Smooth muscle cell (in vitro differentiated cells): ENCODE data around the gene PIEZO1. TPM values are rescaled to one million over a fixed set of nuclear protein-coding genes. Genes with fewer than 3 reads are reported as not detected.

Experiments
- DNase-seq: peaks from one replicate; lab custom pipeline; 2025; ENCODE audit not compliant: unreplicated experiment; lab: John Stamatoyannopoulos, UW
- H2AFZ ChIP-seq: fragments of 200-600 bp; sonication (generic); 2 replicates; pipeline ENCODE4 v1.6.0; 2016; ENCODE audit warnings: antibody characterized with exemption, low read depth, mild to moderate bottlenecking
- H3F3A ChIP-seq: fragments of 200-600 bp; sonication (generic); 2 replicates; pipeline ENCODE4 v1.6.0; 2017; ENCODE audit warnings: antibody characterized with exemption, low read depth
- H3K27ac ChIP-seq: fragments of 200-600 bp; sonication (generic); 2 replicates; pipeline ENCODE4 v1.5.1; 2016; ENCODE audit warnings: low read depth, mild to moderate bottlenecking
- H3K27me3 ChIP-seq: fragments of 200-600 bp; sonication (generic); 2 replicates; pipeline ENCODE4 v1.6.1; 2016; ENCODE audit warnings: low read depth, mild to moderate bottlenecking
- H3K36me3 ChIP-seq: fragments of 200-600 bp; sonication (generic); 2 replicates; pipeline ENCODE4 v1.5.1; 2016; ENCODE audit warnings: low read depth
- H3K4me1 ChIP-seq: fragments of 200-600 bp; sonication (generic); 2 replicates; pipeline ENCODE4 v1.5.1; 2016; ENCODE audit warnings: low read depth
- H3K4me2 ChIP-seq: fragments of 200-600 bp; sonication (generic); 2 replicates; pipeline ENCODE4 v1.6.0; 2016; ENCODE audit warnings: mild to moderate bottlenecking
- H3K4me3 ChIP-seq: fragments of 200-600 bp; sonication (generic); 2 replicates; pipeline ENCODE4 v1.5.1; 2016; ENCODE audit warnings: mild to moderate bottlenecking
- H3K79me2 ChIP-seq: fragments of 200-600 bp; sonication (generic); 2 replicates; pipeline ENCODE4 v1.6.0; 2016; ENCODE audit warnings: low read depth, mild to moderate bottlenecking
- H3K9ac ChIP-seq: fragments of 200-600 bp; sonication (generic); 2 replicates; pipeline ENCODE4 v1.6.0; 2016; ENCODE audit warnings: low read depth
- H3K9me3 ChIP-seq: fragments of 200-600 bp; sonication (generic); replicated peaks from 2 replicates; pipeline ENCODE4 v1.5.1; 2016; ENCODE audit warnings: low read depth
- H4K20me1 ChIP-seq: fragments of 200-600 bp; sonication (generic); 2 replicates; pipeline ENCODE4 v1.6.0; 2016; ENCODE audit warnings: low read depth
- WGBS: methylation state at CpG from one replicate; pipeline ENCODE4 v1.1.7; 2016; ENCODE audit warnings: low lambda C conversion rate; 5-methylcytosine and 5-hydroxymethylcytosine counted together
- polyA plus RNA-seq: library from polyadenylated mRNA; unstranded; fragments of >200 nt; fragmentation: Nextera tagmentation; extraction: Ambion mirVana; gene quantifications from 2 replicates; pipeline ENCODE4 v1.2.1, GENCODE V29; 2016
- total RNA-seq: library from RNA; depleted of rRNA; stranded (reverse); fragments of >200 nt; gene quantifications from 2 replicates; pipeline ENCODE4 v1.2.3, GENCODE V29; 2014
- TF ChIP-seq, protein P1 (sequence below): fragments of 200-600 bp; sonication (generic); IDR thresholded peaks from 2 replicates; pipeline ENCODE4 v1.5.1; 2017; ENCODE audit warnings: borderline replicate concordance, mild to moderate bottlenecking, antibody characterized with exemption; ENCODE audit not compliant: insufficient read depth, poor library complexity, severe bottlenecking

The PIEZO1 gene
- total and polyA plus RNA-seq, 2 experiments from 2014 or later: 62.1 to 70.9 TPM

- Histone ChIP-seq H3K27ac (no peak overlapping the region), H3K36me3 (no peaks in the 10 kb centered on the region), H3K79me2 (no peaks in the 10 kb centered on the region), H3F3A (no peaks in the 10 kb centered on the region), H4K20me1 (peaks cover 29% of the 10 kb centered on the region), H3K4me2 (no peak overlapping the region), H3K9me3 (no peaks in the 10 kb centered on the region), H3K27me3 (no peaks in the 10 kb centered on the region), H3K9ac (no peak overlapping the region), H2AFZ (no peak overlapping the region), H3K4me1 (no peaks in the 10 kb centered on the region), H3K4me3 (no peak overlapping the region)
- no peak for DNase-seq
- TF ChIP-seq, protein P1, sequence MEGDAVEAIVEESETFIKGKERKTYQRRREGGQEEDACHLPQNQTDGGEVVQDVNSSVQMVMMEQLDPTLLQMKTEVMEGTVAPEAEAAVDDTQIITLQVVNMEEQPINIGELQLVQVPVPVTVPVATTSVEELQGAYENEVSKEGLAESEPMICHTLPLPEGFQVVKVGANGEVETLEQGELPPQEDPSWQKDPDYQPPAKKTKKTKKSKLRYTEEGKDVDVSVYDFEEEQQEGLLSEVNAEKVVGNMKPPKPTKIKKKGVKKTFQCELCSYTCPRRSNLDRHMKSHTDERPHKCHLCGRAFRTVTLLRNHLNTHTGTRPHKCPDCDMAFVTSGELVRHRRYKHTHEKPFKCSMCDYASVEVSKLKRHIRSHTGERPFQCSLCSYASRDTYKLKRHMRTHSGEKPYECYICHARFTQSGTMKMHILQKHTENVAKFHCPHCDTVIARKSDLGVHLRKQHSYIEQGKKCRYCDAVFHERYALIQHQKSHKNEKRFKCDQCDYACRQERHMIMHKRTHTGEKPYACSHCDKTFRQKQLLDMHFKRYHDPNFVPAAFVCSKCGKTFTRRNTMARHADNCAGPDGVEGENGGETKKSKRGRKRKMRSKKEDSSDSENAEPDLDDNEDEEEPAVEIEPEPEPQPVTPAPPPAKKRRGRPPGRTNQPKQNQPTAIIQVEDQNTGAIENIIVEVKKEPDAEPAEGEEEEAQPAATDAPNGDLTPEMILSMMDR: no peak
- WGBS: 98% methylated on average over 21 of the region's 21 CpGs
These were observed 48.9 kb downstream of the PIEZO1 start for GRCh38 chr16:88736088-88736487.

- Histone ChIP-seq H2AFZ (no peak overlapping the region), H3K4me1 (no peaks in the 10 kb centered on the region), H3K27ac (no peak overlapping the region), H3F3A (no peaks in the 10 kb centered on the region), H4K20me1 (peaks cover 29% of the 10 kb centered on the region), H3K36me3 (no peaks in the 10 kb centered on the region), H3K27me3 (no peaks in the 10 kb centered on the region), H3K4me2 (no peak overlapping the region), H3K9ac (no peak overlapping the region), H3K79me2 (no peaks in the 10 kb centered on the region), H3K9me3 (no peaks in the 10 kb centered on the region), H3K4me3 (no peak overlapping the region)
- 96% methylated on average over 10 of the region's 10 CpGs for WGBS
- TF ChIP-seq, protein P1: no peak
- no peak for DNase-seq
These were observed 49.4 kb downstream of the PIEZO1 start for GRCh38 chr16:88735616-88736015.

DNA sequence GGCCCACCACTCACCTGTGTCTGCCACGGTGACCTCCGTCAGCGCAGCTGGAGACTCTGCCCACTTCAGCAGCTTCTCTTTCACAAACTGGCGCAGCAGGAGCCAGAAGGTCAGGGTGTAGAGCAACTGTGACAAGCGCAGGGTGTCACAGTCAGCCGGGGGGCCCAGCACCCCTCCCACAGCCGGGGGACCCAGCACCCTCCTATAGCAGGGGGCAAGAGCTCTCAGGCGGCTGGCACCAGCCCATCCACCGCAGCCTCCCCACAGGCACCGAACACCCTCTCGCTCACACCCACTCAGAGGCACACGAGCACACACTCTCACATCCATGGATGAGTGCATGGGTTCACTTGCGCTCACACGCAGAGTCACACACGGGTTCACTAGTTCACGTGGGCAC lies 49.9 kb downstream of the PIEZO1 start:
- Histone ChIP-seq H4K20me1 (peaks cover 29% of the 10 kb centered on the region), H3K79me2 (no peaks in the 10 kb centered on the region), H3F3A (no peaks in the 10 kb centered on the region), H3K4me2 (no peak overlapping the region), H3K36me3 (no peaks in the 10 kb centered on the region), H2AFZ (no peak overlapping the region), H3K27ac (no peak overlapping the region), H3K27me3 (no peaks in the 10 kb centered on the region), H3K9ac (no peak overlapping the region), H3K9me3 (no peaks in the 10 kb centered on the region), H3K4me1 (no peaks in the 10 kb centered on the region), H3K4me3 (no peak overlapping the region)
- WGBS: 97% methylated on average over 15 of the region's 16 CpGs
- DNase-seq: no peak
- TF ChIP-seq, protein P1: no peak

DNA sequence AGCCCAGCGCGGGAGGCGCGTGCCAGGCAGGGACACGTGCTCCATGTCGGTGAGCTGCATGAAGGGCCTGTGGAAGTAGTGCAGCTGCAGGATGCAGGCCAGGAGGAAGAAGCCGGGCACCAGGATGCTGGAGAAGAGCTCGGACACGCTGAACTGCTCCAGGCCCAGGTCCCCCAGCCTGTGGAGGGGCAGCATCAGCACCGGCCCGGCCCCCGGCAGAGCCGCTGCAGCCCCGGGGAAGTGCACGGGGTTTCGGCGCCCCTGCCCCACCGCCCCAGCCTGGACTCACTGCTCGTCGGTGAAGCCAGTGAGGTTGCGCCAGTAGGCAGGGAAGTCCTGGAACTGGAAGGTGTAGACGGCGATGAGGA lies 50.7 kb downstream of the PIEZO1 start:
- WGBS: 97% methylated on average over 23 of the region's 23 CpGs
- peaks cover 29% of the 10 kb centered on the region for H4K20me1 ChIP-seq
- no peaks in the 10 kb centered on the region for H3K36me3 ChIP-seq

More for the DNA sequence above, 50.7 kb downstream of the PIEZO1 start:
- no peak overlapping the region for H3K4me3 ChIP-seq
- H3K27ac ChIP-seq: no peak overlapping the region
- no peak overlapping the region for H3K9ac ChIP-seq
- no peaks in the 10 kb centered on the region for H3K9me3 ChIP-seq
- TF ChIP-seq, protein P1: no peak
- no peaks in the 10 kb centered on the region for H3K4me1 ChIP-seq
- no peak overlapping the region for H3K4me2 ChIP-seq
- no peaks in the 10 kb centered on the region for H3K79me2 ChIP-seq
- no peaks in the 10 kb centered on the region for H3F3A ChIP-seq
- no peaks in the 10 kb centered on the region for H3K27me3 ChIP-seq
- no peak for DNase-seq
- no peak overlapping the region for H2AFZ ChIP-seq
